GM18498 (cell line): ENCODE data around the gene AKAP6.

Source experiments
- ATAC-seq: cut with Tn5 transposase; IDR thresholded peaks from one replicate; pipeline ENCODE4 v1.9.1; 2021; ENCODE audit warnings: mild to moderate bottlenecking, moderate library complexity; ENCODE audit not compliant: unreplicated experiment

AKAP6 gene

GRCh38 chr14:32329146-32329545, at the start of gene AKAP6:
AKAP6 (plus strand) TSS chr14:32329298; CDS start chr14:32433494, 104,196 bp downstream.
- ATAC-seq, result no peak

GRCh38 chr14:32286602-32287001, 42.5 kb upstream of the AKAP6 start:
- ATAC-seq, result no peak

DNA sequence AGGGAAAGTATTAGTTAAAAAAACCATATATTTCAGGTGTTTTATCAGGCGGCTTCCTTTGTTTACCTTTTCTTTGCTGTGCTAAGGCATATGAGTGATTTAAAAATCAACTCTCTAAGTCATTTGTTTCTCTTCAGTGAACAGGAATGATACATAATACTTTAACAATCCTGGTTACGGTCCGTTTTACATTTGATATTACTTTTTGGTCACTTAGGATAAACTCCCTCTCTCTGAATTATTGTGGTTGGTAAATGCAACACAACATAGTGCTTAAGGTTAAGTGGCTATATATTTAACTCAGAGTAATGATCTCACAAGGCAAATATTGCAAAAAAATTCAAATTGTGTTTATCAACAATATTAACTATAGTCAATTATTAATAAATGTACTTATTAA, 32.7 kb upstream of the AKAP6 start:
- ATAC-seq, result no peak

GRCh38 chr14:32298346-32298745, 30.8 kb upstream of the AKAP6 start:
- no peak for ATAC-seq

- no peak for ATAC-seq
Measured at GRCh38 chr14:32300136-32300535, 29.0 kb upstream of the AKAP6 start.

DNA sequence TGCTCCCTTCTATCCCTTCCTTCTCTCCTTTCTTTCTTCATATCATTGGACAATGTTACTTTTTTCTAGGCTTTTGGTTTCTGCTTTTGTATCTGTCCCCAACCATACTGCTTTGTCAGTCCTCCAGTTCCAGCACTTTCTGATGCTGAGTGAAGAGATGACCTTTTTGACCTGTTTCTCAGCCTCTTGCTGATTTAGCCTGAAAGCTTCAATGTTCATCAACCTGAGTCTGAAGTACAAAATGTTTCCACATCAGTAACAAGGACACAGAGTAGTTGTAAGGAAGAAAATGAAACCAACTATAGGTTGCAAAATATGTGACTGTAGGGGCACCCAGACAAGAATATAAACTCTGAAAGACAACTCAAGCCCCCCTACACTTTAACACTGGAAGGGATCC, 25.2 kb upstream of the AKAP6 start:
- no peak for ATAC-seq

GRCh38 chr14:32304296-32304695, 24.8 kb upstream of the AKAP6 start:
- no peak for ATAC-seq

DNA sequence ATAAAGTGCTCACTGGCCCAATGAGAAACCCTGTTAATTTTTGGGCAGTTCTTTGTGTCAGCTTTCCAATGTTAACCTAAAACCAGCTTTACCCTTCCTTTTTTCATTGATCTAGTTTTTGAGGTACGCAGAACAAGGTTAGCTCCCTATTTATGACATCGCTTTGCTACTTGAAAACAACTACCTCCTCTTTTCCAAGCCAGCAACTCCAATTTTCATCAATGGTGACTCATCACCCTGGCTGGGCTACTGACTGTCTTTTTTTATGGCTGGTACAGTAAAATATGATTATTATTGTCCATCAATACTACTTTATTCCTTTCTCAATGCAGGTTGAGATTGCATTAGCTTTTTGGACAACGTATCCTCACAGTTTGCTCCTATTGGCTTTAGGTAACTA, 22.5 kb upstream of the AKAP6 start:
- ATAC-seq, result no peak

- ATAC-seq, result no peak
Measured at GRCh38 chr14:32307881-32308582, 21.1 kb upstream of the AKAP6 start.

DNA sequence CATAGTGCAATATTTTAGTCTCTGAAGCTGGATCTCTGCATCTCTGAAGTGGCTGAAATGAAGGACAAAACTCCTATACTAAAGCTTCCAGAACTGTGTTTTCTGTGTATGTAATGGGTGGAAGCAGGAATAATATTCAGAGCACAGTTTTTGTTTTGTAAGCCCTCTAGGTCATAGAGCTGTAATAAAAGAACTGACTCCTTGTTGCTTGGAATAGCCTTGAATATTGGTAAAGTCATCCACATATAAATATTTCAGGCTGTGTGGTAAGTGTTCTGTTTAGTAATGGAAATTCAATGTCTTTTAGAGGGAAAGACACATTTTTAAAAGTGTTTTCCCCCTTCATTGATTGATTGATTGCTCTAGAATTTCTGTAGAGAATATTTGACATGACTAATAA, 18.2 kb upstream of the AKAP6 start:
- no peak for ATAC-seq

- no peak for ATAC-seq
Measured at GRCh38 chr14:32311294-32312009, 17.6 kb upstream of the AKAP6 start.

DNA sequence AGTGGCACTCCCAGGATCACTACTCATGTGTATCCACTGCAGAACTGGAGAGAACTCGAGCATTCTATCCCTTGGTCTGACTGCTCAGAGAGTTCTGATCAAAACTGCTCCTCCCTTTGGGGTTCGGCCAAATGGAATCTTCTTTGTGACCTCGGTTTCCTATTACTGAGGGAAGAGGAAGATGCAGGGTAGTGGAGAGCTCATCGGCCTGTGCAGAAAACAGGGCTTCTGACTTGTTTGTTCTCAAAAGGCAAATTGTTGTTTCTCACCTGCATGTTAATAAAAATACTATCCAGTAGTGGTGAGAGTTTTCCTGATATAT, 17.1 kb upstream of the AKAP6 start:
- ATAC-seq, result no peak

GRCh38 chr14:32313844-32314376, 15.2 kb upstream of the AKAP6 start:
- no peak for ATAC-seq

- ATAC-seq, result no peak
Measured at GRCh38 chr14:32318087-32318795, 10.9 kb upstream of the AKAP6 start.

DNA sequence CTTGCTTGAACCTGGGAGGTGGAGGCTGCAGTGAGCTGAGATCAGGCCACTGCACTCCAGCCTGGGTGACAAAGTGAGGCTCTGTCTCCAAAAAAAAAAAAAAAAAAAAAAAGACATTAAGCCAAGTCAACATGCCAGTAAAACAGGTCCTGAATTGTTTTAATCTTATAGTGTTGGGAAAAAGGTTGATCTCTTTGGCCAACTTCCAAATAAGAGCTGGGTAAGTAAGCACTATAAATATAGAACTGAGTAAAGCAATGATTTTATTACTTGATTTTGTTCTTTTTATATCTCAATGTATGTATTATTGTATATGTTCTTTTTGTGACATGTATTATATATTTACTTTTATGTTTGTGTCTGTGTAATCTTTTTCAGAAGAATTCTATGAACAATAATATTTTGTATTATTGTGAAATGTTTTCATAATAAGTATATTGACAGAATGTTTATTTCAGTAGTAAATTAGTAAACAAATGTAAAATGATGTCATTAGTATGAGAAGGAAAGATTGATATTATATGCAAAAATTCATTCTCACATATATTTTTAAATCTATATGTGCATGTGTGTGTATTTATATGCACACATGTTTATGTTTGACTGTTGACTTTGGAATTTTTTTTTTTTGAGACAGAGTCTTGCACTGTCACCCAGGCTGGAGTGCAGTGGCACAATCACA, 9.6 kb upstream of the AKAP6 start:
- no peak for ATAC-seq

DNA sequence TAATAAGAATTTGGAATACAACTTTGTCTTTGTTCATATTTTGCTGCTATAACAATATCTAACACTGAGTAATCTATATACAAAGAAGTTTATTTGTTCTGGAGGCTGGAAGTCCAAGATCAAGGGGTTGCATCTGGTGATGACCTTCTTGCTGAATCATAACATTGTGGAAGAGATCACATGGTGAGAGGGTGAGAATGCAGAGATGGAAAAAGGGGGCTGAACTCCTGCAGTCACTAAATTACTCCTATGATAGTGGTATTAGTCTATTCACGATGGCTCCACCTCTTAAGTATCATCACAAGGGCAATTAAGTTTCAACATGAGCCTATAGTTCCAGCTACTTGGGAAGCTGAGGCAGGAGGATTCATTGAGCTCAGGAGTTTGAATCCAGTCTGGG, 4.5 kb upstream of the AKAP6 start:
- no peak for ATAC-seq

GRCh38 chr14:32327255-32327961, 1.7 kb upstream of the AKAP6 start:
- no peak for ATAC-seq

- no peak for ATAC-seq
Measured at GRCh38 chr14:32329690-32330285, 690 bp downstream of the AKAP6 start.

DNA sequence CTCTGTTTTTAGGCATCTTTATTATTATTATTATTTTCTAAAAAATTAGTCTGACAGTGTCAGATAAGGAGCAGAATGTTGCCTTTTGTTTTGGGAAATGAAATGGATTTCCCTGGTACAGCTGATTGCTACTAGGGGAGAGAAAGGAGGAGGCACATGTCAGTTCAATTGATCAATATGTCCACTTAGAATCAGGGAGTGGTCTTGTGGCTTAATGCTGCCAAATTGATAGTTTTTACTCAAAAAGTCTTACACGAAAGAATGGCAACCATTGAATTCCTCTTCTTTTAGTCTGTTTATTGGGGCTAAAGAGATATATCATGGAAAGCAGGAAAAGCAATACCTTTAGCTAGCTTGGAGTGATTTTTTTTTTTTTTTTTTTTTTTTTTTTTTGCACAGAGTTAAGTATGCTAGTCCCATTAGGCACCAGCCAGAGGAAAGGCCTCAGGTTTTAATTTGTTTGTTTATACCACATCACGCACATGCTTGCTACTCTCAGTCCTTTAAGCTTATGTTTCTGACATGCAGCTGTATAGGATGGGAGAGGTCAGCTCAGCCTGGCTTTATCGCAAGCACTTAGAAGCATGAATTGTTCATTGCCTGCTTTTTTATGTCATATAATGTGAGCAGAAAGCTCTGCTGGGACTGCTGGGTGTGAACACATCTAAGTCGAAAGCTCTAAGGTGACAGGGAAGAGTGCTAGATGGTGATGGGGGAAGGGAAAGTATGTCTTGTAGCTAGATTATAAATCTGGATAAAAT, 1.4 kb downstream of the AKAP6 start:
- no peak for ATAC-seq

- no peak for ATAC-seq
Measured at GRCh38 chr14:32331206-32331605, 2.1 kb downstream of the AKAP6 start.
